Inflammatory macrophage treated with lipopolysaccharide for 1 hour (primary cell): ENCODE results near the gene NDNF.

ENCODE experiments used
- DNase-seq, 2 donors: peaks; one replicate each; pipeline ENCODE4 v3.0.0-alpha.2; 2020 to 2022

NDNF gene

GRCh38 chr4:121070696-121071639, 1.4 kb downstream of the NDNF start:
- peak; percentile 14 to 21 for DNase-seq

GRCh38 chr4:121070274-121070673, 2.1 kb downstream of the NDNF start:
- no peak for DNase-seq

GRCh38 chr4:121069430-121069829, 2.9 kb downstream of the NDNF start:
- DNase-seq: no peak

- no peak for DNase-seq
These were observed 7.9 kb downstream of the NDNF start for GRCh38 chr4:121064482-121064881.

- DNase-seq: no peak
These were observed 9.8 kb downstream of the NDNF start for GRCh38 chr4:121062521-121062920.

GRCh38 chr4:121061861-121062260, 10.5 kb downstream of the NDNF start:
- DNase-seq: no peak

- no peak for DNase-seq
These were observed 11.1 kb downstream of the NDNF start for GRCh38 chr4:121061215-121061614.

- peak; percentile 11 to 20 for DNase-seq
These were observed 14.8 kb downstream of the NDNF start for GRCh38 chr4:121057466-121057922.

- no peak for DNase-seq
These were observed 16.3 kb downstream of the NDNF start for GRCh38 chr4:121056066-121056465.

GRCh38 chr4:121054373-121054772, 18.0 kb downstream of the NDNF start:
- DNase-seq: no peak

- DNase-seq: no peak
These were observed 18.7 kb downstream of the NDNF start for GRCh38 chr4:121053601-121054143.

- DNase-seq: no peak
These were observed 22.0 kb downstream of the NDNF start for GRCh38 chr4:121050300-121050699.

GRCh38 chr4:121049072-121049599, 23.2 kb downstream of the NDNF start:
- DNase-seq: no peak

GRCh38 chr4:121048165-121048564, 24.2 kb downstream of the NDNF start:
- DNase-seq: no peak

GRCh38 chr4:121041307-121042090, 30.8 kb downstream of the NDNF start:
- no peak for DNase-seq

GRCh38 chr4:121034017-121034416, 38.3 kb downstream of the NDNF start:
- peak in 1 of 2 donors; percentile 20 for DNase-seq

- DNase-seq: no peak
These were observed 41.6 kb downstream of the NDNF start for GRCh38 chr4:121030711-121031110.

GRCh38 chr4:121030131-121030530, 42.2 kb downstream of the NDNF start:
- no peak for DNase-seq

GRCh38 chr4:121026034-121026433, 46.3 kb downstream of the NDNF start:
- DNase-seq: no peak

GRCh38 chr4:121025540-121025939, 46.8 kb downstream of the NDNF start:
- DNase-seq: no peak

GRCh38 chr4:121018543-121018942, 53.8 kb downstream of the NDNF start:
- DNase-seq: no peak

GRCh38 chr4:121016611-121017010, 55.7 kb downstream of the NDNF start:
- DNase-seq: no peak

GRCh38 chr4:121015421-121015820, 56.9 kb downstream of the NDNF start:
- no peak for DNase-seq
